GM19023 (cell line): ENCODE data around the gene NAA80.
A peak's percentile ranks its signal among the peaks of the same experiment; 100 is the strongest.

Source experiments
- ATAC-seq: cut with Tn5 transposase; IDR thresholded peaks from one replicate; pipeline ENCODE4 v1.9.1; 2021; ENCODE audit warnings: mild to moderate bottlenecking, moderate library complexity; ENCODE audit not compliant: unreplicated experiment

NAA80 gene, protein sequence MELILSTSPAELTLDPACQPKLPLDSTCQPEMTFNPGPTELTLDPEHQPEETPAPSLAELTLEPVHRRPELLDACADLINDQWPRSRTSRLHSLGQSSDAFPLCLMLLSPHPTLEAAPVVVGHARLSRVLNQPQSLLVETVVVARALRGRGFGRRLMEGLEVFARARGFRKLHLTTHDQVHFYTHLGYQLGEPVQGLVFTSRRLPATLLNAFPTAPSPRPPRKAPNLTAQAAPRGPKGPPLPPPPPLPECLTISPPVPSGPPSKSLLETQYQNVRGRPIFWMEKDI

DNA sequence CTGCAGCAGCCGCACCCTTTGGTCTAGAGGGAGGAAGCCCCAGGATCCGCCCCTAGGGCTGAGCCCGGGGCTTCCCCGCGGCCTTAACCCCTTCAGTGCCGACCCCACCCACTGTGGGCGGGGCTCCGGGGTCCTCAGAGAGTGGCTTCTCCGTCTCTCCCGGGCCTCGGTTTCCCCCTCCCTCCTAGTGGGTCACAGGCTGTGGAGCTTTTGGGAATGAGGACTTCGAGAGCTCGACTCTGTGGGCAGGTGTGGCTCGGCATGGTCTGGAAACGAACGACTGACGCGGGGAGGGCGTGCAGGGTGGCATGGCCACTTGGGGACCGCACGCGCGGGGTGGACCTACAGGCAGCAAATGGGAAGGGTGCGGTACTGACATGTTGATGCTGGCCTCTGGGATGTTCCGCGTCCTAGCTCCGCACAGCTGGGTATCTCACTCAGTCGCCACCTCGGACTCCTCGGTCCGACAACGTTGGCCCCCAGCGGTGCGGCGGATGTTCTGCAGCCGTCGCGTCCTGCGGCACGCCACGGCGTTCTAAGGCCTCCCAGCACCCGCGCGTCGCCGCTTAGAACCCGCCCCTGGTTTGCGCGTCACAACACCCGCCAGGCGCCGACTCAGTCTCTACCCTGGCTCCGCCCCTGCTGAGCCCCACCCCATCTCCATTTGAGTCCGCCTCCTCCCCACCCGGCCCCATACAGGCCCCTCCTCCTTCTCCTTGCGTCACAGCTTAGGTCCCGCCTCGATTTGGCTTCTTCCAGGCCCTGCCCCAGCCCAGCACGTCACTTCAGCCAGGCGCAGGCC is at the start of gene NAA80, which contains the start of gene HYAL3:
TSS of gene NAA80 (minus strand) at position 570 of the 802 bp plus-strand sequence. CDS start 1,942 bp downstream, outside the sequence.
TSS of gene HYAL3 (minus strand) at position 570 of the 802 bp plus-strand sequence. CDS start 3,803 bp downstream, outside the sequence.
- peak; percentile 89 for ATAC-seq

DNA sequence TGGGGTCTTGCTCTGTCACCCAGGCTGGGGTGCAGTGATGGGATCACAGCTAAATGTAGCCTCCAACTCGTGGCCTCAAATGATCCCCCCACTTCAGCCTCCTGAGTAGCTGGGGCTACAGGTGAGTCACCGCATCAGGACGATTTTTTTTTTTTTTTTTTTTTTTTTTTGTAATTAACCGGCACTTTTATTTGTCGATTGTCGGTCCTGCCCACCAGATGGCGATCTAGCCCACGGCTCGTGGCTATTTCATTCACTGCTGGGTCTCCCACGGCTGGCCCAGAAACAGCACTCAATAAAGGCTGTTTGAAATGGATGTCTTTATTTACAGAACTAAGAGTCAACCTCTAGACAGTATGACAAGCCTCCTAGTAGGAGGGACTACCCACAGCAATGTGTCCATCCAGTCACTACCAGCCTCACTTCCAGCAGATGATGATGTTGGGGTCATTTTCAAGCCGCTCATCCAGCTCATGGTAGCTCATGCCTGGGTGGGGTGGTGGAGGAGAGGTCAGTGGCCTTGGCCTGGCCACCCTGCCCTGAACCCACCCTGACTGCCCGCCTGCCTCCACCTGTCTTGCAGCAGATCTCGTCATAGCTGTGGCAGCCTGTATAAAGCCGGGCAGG is 48.1 kb upstream of the NAA80 start:
- no peak for ATAC-seq

DNA sequence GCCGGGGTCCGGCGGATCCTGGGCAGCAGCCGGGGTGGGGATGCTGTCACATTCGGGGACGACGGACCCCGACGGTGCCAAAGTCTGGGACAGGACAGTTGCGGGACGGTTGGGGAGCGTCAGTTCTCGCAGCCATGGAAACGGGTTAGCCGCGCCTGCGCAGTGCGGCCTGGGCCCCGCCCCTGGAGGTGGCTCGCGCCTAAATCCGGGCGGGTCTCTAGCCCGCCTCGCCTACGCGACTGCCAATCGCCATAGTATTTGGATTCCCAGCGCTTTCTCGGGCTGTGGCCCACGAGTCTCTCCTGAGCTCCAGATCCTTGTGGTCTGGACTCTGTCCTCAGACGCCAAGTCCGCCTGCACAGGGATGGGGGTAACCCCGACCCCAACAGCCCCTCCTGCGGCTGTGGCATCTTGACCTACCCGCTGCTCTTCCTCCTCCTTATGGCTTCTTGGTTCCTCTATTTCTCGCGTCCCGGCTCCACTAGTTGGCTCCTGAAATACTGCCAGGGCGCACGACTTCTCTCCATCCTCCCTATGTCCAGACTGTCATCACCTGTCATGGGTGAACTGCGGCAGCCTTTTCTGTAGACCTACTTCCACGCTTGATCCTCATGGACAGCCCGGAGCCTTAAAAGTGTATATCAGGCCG is 46.5 kb upstream of the NAA80 start, which contains the start of gene ZMYND10:
TSS of gene ZMYND10 (minus strand) at position 147 of the 649 bp plus-strand sequence. CDS start 153 bp downstream, outside the sequence.
- no peak for ATAC-seq

DNA sequence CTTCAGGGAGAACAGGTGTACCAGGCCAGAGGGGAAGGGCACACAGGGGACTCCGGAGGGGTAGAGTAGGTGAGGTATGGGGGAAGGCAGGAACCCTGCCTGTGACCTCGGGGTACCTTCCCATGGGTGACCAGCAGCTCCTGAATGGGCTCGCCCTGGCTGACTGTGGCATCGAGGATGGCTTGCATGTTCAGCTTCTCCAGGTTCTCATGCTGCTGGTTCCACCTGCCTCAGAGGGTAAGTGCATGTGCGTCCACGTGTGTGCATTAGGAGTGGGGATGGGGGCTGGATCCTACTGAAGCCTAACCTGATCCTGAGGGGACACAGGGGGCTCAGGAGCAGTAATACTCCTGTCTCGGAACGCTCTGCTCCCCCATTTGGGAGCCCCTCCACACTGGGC is 45.8 kb upstream of the NAA80 start:
- ATAC-seq = no peak

DNA sequence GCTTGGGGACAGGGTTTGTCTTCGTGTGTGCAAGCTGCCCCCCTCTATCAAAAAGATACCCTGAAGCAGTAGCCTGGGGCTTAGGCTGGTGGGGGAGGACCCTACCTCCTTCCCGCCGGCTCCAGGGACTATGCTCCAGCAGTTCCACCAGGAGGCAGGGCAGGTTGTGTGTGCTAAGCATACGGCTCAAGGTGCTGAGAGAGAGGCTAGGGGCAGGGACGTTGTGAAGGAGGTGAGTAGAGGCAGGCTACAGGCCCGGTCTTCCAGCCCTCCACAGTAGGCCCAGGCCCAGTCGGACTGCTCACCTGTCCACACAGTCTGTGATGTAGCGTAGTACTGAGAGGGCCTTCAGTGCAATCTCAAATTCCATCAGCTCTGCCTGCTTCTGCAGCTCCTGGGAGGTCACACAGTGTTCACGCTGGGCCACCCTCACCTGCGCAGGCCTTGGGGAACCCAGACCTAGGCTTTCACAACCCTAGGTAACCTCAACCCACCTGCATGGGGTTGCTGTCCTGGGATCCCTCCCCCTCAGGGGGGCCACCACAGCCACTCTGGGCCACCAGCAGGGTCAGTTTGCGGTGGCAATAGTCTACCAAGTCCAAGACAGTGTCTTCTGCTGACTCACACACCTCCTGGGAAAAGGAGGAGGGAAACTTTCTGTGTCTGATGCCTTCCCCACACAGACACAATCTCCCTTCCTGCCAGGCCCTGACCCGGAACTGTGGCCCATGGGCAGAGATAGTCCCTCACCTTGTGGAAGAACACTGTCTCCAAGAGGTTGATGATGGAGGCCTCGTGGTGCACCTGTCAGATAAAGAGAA is 43.8 kb upstream of the NAA80 start:
- ATAC-seq = no peak

DNA sequence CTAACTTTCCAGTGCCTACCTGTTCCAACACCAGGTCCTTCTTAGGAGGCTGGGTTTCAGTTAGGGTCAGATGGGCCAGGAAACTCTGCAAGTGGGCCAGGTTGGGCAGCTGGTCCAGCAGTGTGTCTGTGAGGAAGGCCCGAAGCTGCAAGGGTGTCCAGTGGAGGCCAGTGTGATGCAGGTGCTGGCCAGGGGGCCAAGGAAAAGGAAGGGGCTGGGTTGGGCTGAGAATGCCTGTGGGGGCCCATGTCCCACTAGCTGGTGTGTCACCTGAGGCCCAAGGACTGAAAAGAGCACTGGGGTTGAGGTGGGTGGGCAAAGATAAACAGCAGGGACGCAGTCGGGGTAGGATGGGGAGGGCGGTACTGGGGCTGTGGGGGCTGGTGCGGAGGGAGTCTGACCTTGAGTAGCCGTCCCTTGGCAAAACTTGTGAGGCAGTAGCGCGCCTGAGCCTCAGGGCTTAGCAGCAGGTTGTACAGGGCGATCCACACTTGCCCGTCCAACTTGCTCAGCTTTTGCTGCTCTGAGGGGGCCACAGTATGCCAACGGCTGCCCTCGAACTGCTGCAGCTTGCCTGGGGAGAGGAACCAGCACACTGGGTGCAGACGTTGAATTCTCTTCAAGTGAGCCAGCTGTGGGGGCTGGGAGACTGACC is 42.9 kb upstream of the NAA80 start:
- ATAC-seq = no peak

DNA sequence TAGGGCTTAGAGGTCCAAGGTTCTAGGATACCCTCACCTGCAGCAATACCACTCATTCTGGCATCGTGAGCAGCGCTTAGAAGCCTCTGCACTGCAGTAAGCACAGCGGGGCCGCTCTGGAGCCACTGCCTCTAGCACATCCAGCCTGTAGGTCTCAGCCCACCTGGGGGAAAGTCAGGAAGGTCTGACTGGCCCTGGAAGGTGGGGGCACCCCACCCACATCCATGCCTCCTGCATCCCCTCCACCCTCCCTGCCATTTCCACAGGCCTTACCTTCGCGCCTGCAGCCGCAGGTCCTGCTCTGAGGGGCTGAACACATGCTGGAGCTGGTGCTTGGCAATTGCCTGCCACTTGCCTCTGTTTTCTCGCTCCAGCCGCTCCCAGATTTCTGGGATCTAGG is 42.3 kb upstream of the NAA80 start:
- no peak for ATAC-seq

DNA sequence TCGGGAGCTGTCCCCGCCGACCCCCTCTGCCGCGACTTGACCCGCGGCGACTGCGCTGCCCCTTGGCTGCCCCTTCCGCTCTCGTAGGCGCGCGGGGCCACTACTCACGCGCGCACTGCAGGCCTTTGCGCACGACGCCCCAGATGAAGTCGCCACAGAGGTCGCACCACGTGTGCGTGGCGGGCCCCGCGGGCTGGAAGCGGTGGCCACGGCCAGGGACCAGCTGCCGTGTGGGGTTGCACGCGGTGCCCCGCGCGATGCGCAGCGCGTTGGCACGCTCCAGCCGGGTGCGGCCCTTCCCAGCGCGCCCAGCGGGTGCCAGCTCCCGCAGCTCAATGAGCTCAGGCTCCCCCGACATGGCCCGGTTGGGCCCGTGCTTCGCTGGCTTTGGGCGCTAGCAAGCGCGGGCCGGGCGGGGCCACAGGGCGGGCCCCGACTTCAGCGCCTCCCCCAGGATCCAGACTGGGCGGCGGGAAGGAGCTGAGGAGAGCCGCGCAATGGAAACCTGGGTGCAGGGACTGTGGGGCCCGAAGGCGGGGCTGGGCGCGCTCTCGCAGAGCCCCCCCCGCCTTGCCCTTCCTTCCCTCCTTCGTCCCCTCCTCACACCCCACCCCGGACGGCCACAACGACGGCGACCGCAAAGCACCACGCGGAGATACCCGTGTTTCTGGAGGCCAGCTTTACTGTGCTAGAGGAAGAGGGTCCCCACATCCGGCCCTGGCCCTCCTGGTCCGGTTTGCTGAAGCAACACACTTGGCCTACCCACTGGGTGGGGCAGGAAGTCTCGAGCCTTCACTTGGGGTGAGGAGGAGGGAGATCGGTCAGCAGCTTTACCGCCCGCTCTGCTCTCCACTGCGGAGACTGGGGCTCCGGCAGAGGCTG is 41.5 kb upstream of the NAA80 start, which contains the start of gene RASSF1:
TSS of gene RASSF1 (minus strand) at position 389 of the 882 bp plus-strand sequence. CDS start at position 358, 31 bp downstream.
- ATAC-seq = no peak

DNA sequence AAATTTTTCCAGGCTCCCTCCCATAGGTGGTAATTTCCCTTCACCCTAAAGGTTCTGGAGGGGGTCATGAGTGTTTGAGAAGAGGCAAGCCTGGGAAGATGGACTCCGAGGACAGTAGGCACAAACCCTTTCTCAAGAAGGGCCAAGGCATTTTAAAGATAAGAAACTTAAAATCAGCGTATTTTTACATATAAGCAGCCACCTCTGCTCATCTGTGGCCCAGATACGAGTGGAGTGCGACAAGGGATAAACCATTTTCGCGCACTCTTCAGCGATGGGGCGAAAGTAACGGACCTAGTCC is 40.9 kb upstream of the NAA80 start:
- ATAC-seq = no peak

DNA sequence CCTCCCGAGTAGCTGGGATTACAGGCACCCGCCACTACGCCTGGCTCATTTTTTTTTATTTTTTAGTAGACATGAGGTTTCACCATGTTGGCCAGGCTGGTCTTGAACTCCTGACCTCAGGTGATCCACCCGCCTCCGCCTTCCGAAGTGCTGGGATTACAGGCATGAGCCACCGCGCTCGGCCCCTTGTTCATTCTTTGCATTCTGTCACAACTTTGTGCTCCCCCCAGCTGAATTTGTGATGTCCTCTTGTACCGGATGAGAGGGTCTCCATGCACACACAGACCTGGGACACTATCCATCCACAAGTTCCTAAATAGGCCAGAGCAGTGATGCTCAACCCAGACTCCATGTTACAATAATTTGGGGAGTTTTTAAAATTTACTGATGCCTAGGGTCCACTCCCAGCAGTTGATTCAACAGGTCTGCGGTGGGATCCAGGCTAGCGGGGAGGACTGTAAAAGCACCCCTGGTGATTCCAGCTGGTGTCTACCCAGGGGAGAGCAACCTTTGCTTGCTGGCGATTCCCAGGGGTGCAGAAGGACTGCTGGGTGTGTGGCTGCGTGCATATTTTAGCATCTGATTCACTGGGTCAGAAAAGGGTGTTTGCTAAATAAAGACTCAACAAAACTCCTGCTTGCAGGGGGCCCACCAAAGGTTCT is 40.4 kb upstream of the NAA80 start:
- no peak for ATAC-seq

DNA sequence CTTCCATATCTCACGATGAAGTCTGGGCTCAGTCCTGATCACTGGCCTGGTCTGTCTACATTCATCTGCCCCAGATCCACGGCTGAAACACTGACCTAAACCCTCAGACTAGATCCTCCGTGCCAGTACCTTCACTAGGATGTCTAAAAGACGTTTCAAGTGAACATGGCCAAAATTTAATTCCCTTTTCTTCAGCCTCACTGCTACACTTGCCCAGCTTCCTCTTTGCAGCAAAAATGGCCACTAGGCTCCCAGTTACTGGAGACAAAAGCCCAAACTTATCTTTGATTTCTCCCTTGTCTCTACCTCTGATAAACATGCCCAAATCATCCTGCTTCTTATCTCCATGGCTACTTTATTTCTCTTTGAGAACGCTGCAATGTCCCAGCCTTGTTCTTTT is 39.8 kb upstream of the NAA80 start:
- ATAC-seq = no peak

DNA sequence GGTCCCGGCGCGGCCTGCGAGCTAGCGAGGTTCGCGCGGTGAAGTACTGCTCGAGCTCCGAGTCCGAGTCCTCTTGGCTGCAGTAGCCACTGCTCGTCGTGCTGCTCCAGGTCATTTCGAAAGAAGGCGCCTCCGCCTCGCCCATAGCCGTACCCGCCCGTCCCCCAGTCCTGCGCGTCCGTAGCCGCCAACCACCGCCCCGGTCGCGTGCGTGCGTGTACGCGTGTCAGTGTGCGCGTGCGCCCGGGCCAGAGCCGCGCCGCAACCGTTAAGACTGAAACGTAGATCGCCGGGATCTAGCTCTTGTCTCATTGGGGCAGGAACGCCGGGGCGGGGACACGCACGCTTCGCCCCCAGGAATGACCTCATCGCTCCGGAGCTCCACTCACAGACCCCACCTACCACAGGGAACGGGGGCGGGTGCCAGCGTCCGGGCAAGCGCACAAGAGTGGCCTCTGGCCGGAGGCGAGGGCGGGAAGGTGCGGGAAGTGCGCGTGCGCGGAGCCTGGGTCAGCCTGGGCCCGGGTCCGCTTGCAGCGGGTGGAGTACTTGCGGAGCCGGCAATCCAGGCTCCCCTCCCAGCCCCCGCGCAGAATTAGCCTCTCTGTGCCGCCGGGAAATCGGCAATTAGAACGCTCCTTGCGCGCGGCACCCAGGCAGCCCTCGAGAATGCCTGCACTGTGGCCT is 38.1 kb upstream of the NAA80 start:
- ATAC-seq = peak; percentile 74

DNA sequence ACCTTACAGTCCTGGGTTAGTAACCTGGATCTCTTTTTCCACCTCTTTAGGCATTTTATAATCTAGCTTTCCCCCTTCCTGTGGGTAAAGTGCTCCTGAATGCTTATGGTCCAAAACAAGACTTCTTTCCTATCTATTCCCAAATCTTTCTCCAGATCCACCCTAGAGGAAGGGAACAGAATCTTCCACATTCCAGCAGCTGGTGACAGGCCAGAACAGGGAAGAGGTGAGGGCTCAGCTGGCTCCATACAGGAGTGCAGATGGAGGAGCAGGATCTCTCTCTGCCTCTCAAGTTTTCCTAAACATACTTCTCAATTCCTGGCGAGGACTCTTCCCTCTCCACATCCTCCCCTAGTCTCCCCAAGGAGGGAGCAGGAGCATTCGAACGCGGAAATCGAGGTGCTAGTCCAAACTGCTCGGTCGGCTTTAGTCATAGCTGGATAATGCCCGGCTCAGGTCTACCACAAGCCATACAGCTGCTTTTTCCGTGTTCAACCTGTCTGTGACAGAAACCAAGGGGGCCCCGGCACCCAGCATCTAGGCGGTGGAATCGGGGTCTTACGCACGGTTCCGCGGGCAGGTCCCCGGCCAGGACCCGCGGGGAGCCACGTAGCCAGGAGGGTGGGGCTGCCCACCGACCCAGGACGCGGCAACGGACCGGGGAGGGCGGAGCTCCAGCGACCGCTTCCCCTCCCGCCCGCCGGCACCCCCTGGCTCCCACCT is 37.4 kb upstream of the NAA80 start:
- peak; percentile 31 for ATAC-seq

DNA sequence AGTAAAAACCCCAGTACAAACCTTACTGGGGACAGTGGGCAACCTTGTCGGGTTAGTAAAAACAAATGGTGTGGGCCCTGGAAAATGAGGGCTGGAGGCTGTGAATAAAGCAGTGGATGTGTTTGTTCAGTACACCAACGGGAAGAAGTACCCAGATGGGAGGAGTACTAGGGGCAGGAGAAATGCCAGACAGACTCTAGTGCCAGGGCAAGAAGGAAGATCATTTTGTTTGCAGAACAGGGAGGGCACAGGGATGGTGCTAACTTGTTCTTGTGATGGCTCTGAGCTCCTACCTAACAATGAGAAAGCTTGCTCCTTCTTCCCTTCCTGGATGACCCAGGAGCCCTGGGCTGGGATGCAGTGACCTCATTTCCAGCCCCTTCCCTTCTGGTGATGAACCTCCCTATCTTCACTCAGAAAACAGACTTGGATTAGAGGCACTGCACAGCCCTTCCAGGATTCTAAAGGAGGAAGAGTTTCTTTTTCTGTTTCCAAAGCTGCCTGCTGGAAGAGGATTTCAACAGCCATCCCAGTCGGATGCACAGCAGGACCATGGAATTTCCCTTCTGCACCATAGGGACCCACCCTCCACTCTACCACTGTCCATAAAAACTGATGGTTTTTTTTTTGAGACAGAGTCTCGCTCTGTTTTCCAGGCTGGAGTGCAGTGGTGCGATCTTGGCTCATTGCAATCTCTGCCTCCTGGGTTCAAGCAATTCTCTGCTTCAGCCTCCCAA is 35.3 kb upstream of the NAA80 start:
- ATAC-seq = no peak

DNA sequence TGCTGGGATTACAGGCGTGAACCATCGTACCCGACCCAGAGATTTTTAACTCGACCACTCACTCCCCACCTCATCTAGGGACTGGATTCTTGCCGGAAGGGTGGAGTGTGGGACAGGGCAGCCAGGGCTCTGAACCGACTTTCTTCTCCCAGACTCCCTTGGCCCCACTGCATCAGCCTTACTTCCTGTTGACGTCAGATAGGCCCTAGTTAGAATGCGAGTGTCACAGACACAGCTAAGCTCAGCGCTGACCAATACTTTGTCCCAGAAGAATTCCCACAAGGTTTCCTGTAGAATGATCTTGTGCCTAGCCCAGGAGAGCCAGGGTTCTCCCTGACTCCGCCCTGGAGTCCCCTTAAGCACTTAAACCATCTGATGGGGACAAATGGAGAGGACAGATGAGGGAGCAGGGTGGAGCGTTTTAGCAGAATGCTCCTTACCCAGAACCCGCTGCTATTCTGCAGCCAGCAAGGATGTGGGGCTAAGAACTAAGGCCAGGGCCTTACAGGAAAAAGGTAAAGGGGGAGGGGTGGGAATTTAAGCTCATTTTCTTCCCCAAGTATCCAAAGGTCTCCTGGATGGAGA is 34.6 kb upstream of the NAA80 start:
- ATAC-seq = no peak

DNA sequence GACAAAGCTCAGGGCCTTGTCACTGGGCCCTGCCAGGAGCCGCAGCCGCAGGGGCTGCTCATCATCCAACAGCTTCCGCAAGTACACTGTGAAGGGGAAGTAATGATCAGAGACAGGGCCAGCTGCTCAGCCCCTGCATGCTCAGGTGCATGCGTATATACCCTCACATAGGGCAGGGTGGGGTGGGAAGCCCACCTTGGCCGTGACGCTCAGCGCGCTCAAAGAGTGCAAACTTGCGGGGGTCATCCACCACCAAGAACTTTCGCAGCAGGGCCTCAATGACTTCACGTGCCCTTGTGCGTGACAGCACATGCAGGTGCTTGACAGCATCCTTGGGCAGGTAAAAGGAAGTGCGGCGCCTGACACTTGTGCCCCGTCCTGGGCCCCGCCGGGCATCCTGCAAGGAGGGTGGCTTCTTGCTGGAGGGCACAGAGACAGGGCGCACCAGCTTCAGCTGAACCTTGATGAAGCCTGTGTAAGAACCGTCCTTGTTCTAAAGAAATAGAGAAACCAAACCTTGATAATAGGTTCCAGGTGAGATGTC is 32.2 kb upstream of the NAA80 start:
- no peak for ATAC-seq
